Lung microvascular endothelial cell (primary cell): Measurements from ENCODE around the gene DHRS4. TPM values are rescaled to one million over a fixed set of nuclear protein-coding genes. Genes with fewer than 3 reads are reported as not detected.
"Not testable (repeated sequence)": the region's sequence is repeated elsewhere in the genome, so short reads cannot be mapped to it uniquely, and the experiment has no call there.

ENCODE experiments used
- DNase-seq, 2 donors: peaks; one replicate each; pipeline versions ENCODE4 v3.0.0 to v3.0.0-alpha.2; 2010; ENCODE audit warnings: low read depth in 2 of 2
- total RNA-seq: library from RNA; depleted of rRNA; stranded (reverse); fragments of >200 nt; gene quantifications from 2 replicates; pipeline ENCODE4 v1.2.1, GENCODE V29; 2014

The DHRS4 gene
- total RNA-seq, 1 donor from 2014 or later: 42.7 TPM

GRCh38 chr14:23981951-23982813, 28.6 kb downstream of the DHRS4 start:
- not testable (repeated sequence) for DNase-seq

GRCh38 chr14:23984891-23985602, 31.5 kb downstream of the DHRS4 start:
- DNase-seq: peak in 1 of 2 donors; percentile 3

- DNase-seq: not testable (repeated sequence)
Observed at GRCh38 chr14:23988223-23988606, 34.6 kb downstream of the DHRS4 start.

- DNase-seq: peak; percentile 57 to 68
Observed at GRCh38 chr14:23988607-23989363, 35.2 kb downstream of the DHRS4 start, which contains the start of gene DHRS4L2. DHRS4L2 (plus strand) TSS chr14:23988929; CDS start chr14:23988948, 19 bp downstream.

GRCh38 chr14:23989734-23990445, 36.3 kb downstream of the DHRS4 start:
- peak in 1 of 2 donors; percentile 18 for DNase-seq

- not testable (repeated sequence) for DNase-seq
Observed at GRCh38 chr14:23990961-23991360, 37.4 kb downstream of the DHRS4 start.

GRCh38 chr14:23993042-23993441, 39.5 kb downstream of the DHRS4 start:
- not testable (repeated sequence) for DNase-seq

GRCh38 chr14:23996009-23996408, 42.4 kb downstream of the DHRS4 start:
- DNase-seq: not testable (repeated sequence)

- not testable (repeated sequence) for DNase-seq
Observed at GRCh38 chr14:23996825-23997224, 43.3 kb downstream of the DHRS4 start.

- DNase-seq: not testable (repeated sequence)
Observed at GRCh38 chr14:23999640-24000039, 46.1 kb downstream of the DHRS4 start.

GRCh38 chr14:24001078-24001477, 47.5 kb downstream of the DHRS4 start:
- not testable (repeated sequence) for DNase-seq

- not testable (repeated sequence) for DNase-seq
Observed at GRCh38 chr14:24001679-24002078, 48.1 kb downstream of the DHRS4 start.

GRCh38 chr14:24006471-24006816, 52.9 kb downstream of the DHRS4 start:
- not testable (repeated sequence) for DNase-seq

GRCh38 chr14:24006817-24007652, 53.5 kb downstream of the DHRS4 start:
- DNase-seq: peak; percentile 18 to 30

GRCh38 chr14:24011051-24011450, 57.5 kb downstream of the DHRS4 start:
- no peak for DNase-seq

GRCh38 chr14:24012726-24013273, 59.2 kb downstream of the DHRS4 start:
- not testable (repeated sequence) for DNase-seq

- DNase-seq: peak; percentile 74 to 77
Observed at GRCh38 chr14:24013654-24014514, 60.3 kb downstream of the DHRS4 start.

- DNase-seq: not testable (repeated sequence)
Observed at GRCh38 chr14:24015745-24016144, 62.2 kb downstream of the DHRS4 start.
